K562 (cell line): Measurements from ENCODE around the gene TNFAIP3. TPM values are rescaled to one million over a fixed set of nuclear protein-coding genes. Genes with fewer than 3 reads are reported as not detected.

ENCODE experiments used
- ETV6 ChIP-seq, 3 experiments: fragments of 150-350 bp in 1 of 3; sonication (generic) in 1 of 3; formaldehyde crosslinking in 1 of 3; IDR thresholded peaks; 2 replicates each; pipeline versions ENCODE4 v1.6.1 to v1.8.0; 2014 to 2022; ENCODE audit warnings: borderline replicate concordance in 2 of 3, low read depth in 2 of 3, antibody characterized with exemption in 1 of 3, low read length in 1 of 3, mild to moderate bottlenecking in 1 of 3, missing genetic modification reagents in 1 of 3
- FOSL1 ChIP-seq: fragments of 200-800 bp; sonication (Bioruptor generic); conservative IDR thresholded peaks from 2 replicates; pipeline ENCODE4 v1.6.1; 2016; ENCODE audit warnings: missing genetic modification characterization, missing compliant biosample characterization
- HCFC1 ChIP-seq: IDR thresholded peaks from 2 replicates; pipeline ENCODE4 v1.6.1; 2012; ENCODE audit warnings: low read depth, low read length, improper control_type of control experiment
- JUNB ChIP-seq: fragments of 450-650 bp; formaldehyde crosslinking; conservative IDR thresholded peaks from 2 replicates; pipeline ENCODE4 v1.4.0; 2020; ENCODE audit warnings: mild to moderate bottlenecking
- ZEB2 ChIP-seq: fragments of 450-650 bp; IDR thresholded peaks from 2 replicates; pipeline ENCODE4 v1.6.1; 2016
- ZNF75A ChIP-seq: fragments of 450-650 bp; formaldehyde crosslinking; IDR thresholded peaks from 2 replicates; pipeline ENCODE4 v1.4.0; 2020; ENCODE audit warnings: mild to moderate bottlenecking
- ZNF780A ChIP-seq: fragments of 250-450 bp; sonication (Bioruptor Pico); IDR thresholded peaks from 2 replicates; pipeline ENCODE4 v1.5.0; 2021; ENCODE audit warnings: mild to moderate bottlenecking
- ZSCAN32 ChIP-seq: fragments of 450-650 bp; formaldehyde crosslinking; IDR thresholded peaks from 2 replicates; pipeline ENCODE4 v1.4.0; 2020; ENCODE audit warnings: mild to moderate bottlenecking, moderate library complexity
- polyA plus RNA-seq, 8 experiments: library from polyadenylated mRNA; depleted of rRNA in 4 of 8; stranded (reverse) in 5 of 8; unstranded in 3 of 8; fragments of >200 nt; fragmentation: Nextera tagmentation in 2 of 8; fragmentation: Illumina TruSeq in 1 of 8; extraction: Ambion mirVana in 2 of 8; extraction: Trizol in 1 of 8; gene quantifications; 2 replicates each; pipeline versions ENCODE4 v1.2.1 to v1.2.3, GENCODE V29; 2011 to 2014; ENCODE audit warnings: inconsistent platforms in 1 of 8, missing spikeins in 1 of 8
- total RNA-seq, 7 experiments: library from RNA; depleted of rRNA in 6 of 7; stranded (reverse); fragments of >200 nt in 6 of 7; fragmentation: Illumina TruSeq in 2 of 7; extraction: Trizol in 2 of 7; gene quantifications; 2 replicates each; pipeline versions ENCODE4 v1.2.1 to v1.2.3, GENCODE V29; 2011 to 2021; ENCODE audit warnings: low replicate concordance in 1 of 7
- TF ChIP-seq, protein P1 (sequence below): fragments of 450-650 bp; IDR thresholded peaks from 2 replicates; pipeline ENCODE4 v1.6.1; 2017; ENCODE audit warnings: antibody characterized with exemption, mild to moderate bottlenecking
- TF ChIP-seq, protein P2 (sequence below), 2 experiments: fragments of 450-650 bp; IDR thresholded peaks; 2 replicates each; pipeline ENCODE4 v1.6.1; 2016; ENCODE audit warnings: mild to moderate bottlenecking in 2 of 2, borderline replicate concordance in 1 of 2, low read depth in 1 of 2, moderate library complexity in 1 of 2
- TF ChIP-seq, protein P3 (sequence below): fragments of 450-650 bp; IDR thresholded peaks from 2 replicates; pipeline ENCODE4 v1.7.1; 2018; ENCODE audit warnings: mild to moderate bottlenecking, low read depth; ENCODE audit not compliant: partially characterized antibody

The TNFAIP3 gene
- total and polyA plus RNA-seq, 9 of the 15 experiments (the other 6 are each of a cell fraction or from before 2014, with no cell fraction given) = 0.79 to 17.0 (median 6.4) TPM

DNA sequence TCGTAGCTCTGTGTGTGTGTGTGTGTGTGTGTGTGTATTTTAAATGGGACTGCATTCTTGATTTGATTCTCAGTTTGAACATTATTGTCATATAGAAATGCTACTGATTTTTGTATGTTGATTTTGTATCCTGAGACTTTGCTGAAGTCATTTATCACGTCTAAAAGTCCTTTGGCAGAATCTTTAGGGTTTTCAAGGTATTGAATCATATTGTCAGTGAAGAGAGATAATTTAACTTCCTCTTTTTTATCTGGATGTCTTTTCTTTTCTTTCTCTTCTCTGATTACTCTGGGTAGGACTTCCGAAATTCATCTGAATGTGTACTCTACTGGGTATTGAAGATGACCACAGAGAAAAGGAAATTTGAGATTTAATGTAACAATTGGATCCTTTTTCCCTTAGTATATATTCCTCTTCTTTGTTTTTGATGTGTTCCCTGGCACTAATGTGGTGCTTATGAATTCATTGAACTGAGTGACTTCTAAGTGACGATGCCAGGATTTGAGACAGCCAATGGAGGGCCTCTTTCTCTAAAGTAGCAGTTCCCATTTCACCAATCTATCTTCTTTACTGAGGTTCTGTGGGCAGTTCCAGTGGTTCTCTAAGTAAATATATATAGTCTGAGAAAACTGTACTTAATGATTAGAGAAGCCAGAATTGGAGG lies 47.6 kb downstream of the TNFAIP3 start (continued):
- TF ChIP-seq ETV6 (IDR thresholded peaks at IDR 0.05; ENCODE audit: borderline replicate concordance in 1 of 2, low read depth in 2 of 2, low read length in 1 of 2) (peak in 1 of 2 experiments; percentile 24; a peak in 1 of 4 replicates), ETV6 (CRISPR knock-in tag; IDR thresholded peaks at IDR 0.05; ENCODE audit: borderline replicate concordance) (no peak), ZNF780A (CRISPR knock-in tag) (no peak), JUNB (CRISPR knock-in tag) (0 out of 2 replicates have a peak, but pooled peaks have one; percentile 9), ZEB2 (peak; percentile 87), HCFC1 (no peak), ZSCAN32 (CRISPR knock-in tag) (peak; percentile 5; the same call in 1 of the 2 replicates), FOSL1 (tag) (peak; percentile 85), ZNF75A (CRISPR knock-in tag) (peak; percentile 19; the same call in 1 of the 2 replicates)
- TF ChIP-seq, protein P1, sequence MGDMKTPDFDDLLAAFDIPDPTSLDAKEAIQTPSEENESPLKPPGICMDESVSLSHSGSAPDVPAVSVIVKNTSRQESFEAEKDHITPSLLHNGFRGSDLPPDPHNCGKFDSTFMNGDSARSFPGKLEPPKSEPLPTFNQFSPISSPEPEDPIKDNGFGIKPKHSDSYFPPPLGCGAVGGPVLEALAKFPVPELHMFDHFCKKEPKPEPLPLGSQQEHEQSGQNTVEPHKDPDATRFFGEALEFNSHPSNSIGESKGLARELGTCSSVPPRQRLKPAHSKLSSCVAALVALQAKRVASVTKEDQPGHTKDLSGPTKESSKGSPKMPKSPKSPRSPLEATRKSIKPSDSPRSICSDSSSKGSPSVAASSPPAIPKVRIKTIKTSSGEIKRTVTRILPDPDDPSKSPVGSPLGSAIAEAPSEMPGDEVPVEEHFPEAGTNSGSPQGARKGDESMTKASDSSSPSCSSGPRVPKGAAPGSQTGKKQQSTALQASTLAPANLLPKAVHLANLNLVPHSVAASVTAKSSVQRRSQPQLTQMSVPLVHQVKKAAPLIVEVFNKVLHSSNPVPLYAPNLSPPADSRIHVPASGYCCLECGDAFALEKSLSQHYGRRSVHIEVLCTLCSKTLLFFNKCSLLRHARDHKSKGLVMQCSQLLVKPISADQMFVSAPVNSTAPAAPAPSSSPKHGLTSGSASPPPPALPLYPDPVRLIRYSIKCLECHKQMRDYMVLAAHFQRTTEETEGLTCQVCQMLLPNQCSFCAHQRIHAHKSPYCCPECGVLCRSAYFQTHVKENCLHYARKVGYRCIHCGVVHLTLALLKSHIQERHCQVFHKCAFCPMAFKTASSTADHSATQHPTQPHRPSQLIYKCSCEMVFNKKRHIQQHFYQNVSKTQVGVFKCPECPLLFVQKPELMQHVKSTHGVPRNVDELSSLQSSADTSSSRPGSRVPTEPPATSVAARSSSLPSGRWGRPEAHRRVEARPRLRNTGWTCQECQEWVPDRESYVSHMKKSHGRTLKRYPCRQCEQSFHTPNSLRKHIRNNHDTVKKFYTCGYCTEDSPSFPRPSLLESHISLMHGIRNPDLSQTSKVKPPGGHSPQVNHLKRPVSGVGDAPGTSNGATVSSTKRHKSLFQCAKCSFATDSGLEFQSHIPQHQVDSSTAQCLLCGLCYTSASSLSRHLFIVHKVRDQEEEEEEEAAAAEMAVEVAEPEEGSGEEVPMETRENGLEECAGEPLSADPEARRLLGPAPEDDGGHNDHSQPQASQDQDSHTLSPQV = peak; percentile 39; the same call in 1 of the 2 replicates
- TF ChIP-seq, protein P2, sequence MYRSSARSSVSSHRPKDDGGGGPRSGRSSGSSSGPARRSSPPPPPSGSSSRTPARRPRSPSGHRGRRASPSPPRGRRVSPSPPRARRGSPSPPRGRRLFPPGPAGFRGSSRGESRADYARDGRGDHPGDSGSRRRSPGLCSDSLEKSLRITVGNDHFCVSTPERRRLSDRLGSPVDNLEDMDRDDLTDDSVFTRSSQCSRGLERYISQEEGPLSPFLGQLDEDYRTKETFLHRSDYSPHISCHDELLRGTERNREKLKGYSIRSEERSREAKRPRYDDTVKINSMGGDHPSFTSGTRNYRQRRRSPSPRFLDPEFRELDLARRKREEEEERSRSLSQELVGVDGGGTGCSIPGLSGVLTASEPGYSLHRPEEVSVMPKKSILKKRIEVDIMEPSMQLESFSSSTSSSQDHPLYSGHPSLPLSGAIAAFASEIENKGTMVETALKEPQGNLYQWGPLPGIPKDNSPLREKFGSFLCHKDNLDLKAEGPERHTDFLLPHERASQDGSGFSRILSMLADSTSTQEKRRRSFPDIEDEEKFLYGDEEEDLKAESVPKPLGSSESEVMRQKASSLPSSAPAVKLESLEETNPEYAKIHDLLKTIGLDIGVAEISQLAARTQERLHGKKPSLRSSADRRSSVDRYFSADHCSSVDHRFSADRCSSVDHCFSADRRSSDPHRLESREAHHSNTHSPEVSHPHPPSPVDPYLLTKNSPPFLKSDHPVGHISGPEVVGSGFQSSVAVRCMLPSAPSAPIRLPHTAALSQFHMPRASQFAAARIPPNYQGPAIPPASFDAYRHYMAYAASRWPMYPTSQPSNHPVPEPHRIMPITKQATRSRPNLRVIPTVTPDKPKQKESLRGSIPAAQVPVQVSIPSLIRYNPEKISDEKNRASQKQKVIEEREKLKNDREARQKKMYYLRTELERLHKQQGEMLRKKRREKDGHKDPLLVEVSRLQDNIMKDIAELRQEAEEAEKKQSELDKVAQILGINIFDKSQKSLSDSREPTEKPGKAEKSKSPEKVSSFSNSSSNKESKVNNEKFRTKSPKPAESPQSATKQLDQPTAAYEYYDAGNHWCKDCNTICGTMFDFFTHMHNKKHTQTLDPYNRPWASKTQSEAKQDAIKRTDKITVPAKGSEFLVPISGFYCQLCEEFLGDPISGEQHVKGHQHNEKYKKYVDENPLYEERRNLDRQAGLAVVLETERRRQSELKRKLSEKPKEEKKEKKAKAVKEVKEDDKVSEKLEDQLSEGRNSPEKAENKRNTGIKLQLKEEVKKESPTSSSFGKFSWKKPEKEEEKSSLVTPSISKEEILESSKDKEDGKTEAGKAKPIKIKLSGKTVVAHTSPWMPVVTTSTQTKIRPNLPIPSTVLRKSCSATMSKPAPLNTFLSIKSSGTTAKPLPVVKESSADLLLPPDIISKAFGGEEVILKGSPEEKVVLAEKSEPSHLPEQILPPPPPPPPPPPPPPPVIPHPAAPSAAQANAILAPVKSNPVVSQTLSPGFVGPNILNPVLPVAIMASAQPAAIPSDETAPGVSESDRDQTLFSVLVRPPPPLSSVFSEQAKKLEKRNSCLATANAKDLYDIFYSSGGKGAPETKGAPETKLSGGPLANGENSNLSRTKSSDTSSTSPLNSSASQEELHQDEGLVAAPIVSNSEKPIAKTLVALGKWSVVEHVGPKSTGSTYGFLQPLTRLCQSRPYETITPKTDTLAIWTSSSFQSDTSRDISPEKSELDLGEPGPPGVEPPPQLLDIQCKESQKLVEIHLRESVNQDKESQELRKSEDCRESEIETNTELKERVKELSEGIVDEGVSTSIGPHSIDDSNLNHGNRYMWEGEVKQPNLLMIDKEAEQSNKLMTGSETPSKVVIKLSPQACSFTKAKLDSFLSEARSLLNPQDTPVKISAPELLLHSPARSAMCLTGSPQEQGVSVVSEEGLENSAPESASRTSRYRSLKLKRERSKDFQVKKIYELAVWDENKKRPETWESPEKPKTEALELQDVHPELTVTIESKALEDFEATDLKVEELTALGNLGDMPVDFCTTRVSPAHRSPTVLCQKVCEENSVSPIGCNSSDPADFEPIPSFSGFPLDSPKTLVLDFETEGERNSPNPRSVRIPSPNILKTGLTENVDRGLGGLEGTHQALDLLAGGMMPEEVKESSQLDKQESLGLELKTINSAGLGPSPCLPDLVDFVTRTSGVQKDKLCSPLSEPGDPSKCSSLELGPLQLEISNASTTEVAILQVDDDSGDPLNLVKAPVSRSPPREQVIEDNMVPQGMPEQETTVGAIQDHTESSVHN (IDR thresholded peaks at IDR 0.05; ENCODE audit: borderline replicate concordance in 1 of 2, low read depth in 1 of 2) = peak; percentile 35 to 78; a peak in 1 of 4 replicates
- TF ChIP-seq, protein P3, sequence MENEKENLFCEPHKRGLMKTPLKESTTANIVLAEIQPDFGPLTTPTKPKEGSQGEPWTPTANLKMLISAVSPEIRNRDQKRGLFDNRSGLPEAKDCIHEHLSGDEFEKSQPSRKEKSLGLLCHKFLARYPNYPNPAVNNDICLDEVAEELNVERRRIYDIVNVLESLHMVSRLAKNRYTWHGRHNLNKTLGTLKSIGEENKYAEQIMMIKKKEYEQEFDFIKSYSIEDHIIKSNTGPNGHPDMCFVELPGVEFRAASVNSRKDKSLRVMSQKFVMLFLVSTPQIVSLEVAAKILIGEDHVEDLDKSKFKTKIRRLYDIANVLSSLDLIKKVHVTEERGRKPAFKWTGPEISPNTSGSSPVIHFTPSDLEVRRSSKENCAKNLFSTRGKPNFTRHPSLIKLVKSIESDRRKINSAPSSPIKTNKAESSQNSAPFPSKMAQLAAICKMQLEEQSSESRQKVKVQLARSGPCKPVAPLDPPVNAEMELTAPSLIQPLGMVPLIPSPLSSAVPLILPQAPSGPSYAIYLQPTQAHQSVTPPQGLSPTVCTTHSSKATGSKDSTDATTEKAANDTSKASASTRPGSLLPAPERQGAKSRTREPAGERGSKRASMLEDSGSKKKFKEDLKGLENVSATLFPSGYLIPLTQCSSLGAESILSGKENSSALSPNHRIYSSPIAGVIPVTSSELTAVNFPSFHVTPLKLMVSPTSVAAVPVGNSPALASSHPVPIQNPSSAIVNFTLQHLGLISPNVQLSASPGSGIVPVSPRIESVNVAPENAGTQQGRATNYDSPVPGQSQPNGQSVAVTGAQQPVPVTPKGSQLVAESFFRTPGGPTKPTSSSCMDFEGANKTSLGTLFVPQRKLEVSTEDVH = peak; percentile 42
